Measurements from ENCODE around the gene ZNF3. TPM values are rescaled to one million over a fixed set of nuclear protein-coding genes. Genes with fewer than 3 reads are reported as not detected.

Gene ZNF3
- total RNA-seq, 1 donor from 2014 or later = 23.0 TPM

DNA sequence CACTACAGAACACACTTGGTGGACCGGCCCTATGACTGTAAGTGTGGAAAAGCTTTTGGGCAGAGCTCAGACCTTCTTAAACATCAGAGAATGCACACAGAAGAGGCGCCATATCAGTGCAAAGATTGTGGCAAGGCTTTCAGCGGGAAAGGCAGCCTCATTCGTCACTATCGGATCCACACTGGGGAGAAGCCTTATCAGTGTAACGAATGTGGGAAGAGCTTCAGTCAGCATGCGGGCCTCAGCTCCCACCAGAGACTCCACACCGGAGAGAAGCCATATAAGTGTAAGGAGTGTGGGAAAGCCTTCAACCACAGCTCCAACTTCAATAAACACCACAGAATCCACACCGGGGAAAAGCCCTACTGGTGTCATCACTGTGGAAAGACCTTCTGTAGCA is 17.4 kb downstream of the ZNF3 start:
- intact Hi-C loops (cut with DNase I) = no loop called here
- Histone ChIP-seq H3K4me3 (no peak overlapping the region), H3K27ac (no peak overlapping the region), H3K36me3 (peaks cover 65% of the 10 kb centered on the region), H3K4me1 (peaks cover 11% of the 10 kb centered on the region), H3K27me3 (ENCODE audit: low read depth) (no peaks in the 10 kb centered on the region), H3K9me3 (no peaks in the 10 kb centered on the region)
- ATAC-seq (no peak), DNase-seq (no peak)
- TF ChIP-seq, protein P1, sequence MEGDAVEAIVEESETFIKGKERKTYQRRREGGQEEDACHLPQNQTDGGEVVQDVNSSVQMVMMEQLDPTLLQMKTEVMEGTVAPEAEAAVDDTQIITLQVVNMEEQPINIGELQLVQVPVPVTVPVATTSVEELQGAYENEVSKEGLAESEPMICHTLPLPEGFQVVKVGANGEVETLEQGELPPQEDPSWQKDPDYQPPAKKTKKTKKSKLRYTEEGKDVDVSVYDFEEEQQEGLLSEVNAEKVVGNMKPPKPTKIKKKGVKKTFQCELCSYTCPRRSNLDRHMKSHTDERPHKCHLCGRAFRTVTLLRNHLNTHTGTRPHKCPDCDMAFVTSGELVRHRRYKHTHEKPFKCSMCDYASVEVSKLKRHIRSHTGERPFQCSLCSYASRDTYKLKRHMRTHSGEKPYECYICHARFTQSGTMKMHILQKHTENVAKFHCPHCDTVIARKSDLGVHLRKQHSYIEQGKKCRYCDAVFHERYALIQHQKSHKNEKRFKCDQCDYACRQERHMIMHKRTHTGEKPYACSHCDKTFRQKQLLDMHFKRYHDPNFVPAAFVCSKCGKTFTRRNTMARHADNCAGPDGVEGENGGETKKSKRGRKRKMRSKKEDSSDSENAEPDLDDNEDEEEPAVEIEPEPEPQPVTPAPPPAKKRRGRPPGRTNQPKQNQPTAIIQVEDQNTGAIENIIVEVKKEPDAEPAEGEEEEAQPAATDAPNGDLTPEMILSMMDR (IDR thresholded peaks at IDR 0.05) = no peak

DNA sequence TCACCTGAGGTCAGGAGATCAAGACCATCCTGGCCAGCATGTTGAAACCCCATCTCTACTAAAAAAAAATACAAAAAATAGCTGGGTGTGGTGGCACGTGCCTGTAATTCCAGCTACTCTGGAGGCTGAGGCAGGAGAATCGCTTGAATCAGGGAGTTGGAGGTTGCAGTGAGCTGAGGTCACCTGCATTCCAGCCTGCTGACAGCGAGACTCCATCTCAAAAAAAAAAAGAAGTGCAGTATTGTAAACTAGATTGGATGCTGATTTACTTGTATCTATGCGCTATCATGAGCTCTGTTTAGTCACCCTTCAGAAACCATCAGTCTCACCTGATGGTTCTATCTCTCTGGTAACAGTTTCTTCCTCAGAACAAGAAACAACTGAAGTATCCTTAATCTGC is 18.1 kb downstream of the ZNF3 start:
- Histone ChIP-seq H3K27me3 (ENCODE audit: low read depth) (no peaks in the 10 kb centered on the region), H3K4me1 (peaks cover 11% of the 10 kb centered on the region), H3K27ac (no peak overlapping the region), H3K9me3 (no peaks in the 10 kb centered on the region), H3K36me3 (peaks cover 67% of the 10 kb centered on the region), H3K4me3 (no peak overlapping the region)
- TF ChIP-seq, protein P1 (IDR thresholded peaks at IDR 0.05) = no peak
- ATAC-seq (no peak), DNase-seq (no peak)
- intact Hi-C loops (cut with DNase I) = no loop called here

DNA sequence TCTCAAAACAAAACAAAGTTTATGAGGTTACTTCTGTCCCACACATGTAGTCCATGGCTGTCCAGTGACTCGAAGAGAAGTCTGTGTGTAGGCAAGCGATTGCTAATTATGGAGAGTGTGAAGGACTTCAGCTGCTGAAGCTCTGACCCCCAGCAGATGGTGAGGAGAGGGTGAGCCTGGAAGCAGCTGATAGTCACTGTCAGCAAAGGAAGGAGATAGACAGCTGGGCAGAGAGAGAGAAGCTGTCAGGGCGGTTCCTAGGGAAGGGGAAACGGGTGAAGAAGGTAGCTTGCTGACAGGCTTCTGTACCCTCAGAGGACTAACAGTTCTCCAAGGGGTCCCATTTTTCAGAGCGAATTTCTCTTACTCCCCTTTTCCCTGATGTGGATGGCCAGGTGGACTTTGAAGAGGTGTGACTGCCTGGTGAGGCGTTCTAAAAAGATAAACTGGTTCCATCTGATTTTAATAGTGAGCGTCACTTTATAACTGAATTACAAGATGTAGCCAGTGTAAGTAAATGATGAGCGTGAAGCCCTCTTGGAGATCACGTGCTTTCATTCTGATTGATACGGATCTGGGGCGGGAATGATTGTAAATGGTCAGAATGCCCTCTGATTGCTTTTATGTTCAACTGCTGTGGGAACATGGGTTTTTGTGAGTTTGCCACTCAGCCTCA is 19.9 kb downstream of the ZNF3 start:
- Histone ChIP-seq H3K27ac (no peak overlapping the region), H3K27me3 (ENCODE audit: low read depth) (no peaks in the 10 kb centered on the region), H3K36me3 (peaks cover 80% of the 10 kb centered on the region), H3K4me1 (peaks cover 11% of the 10 kb centered on the region), H3K9me3 (no peaks in the 10 kb centered on the region), H3K4me3 (no peak overlapping the region)
- intact Hi-C loops (cut with DNase I) = no loop called here
- ATAC-seq (no peak), DNase-seq (no peak)
- TF ChIP-seq, protein P1 (IDR thresholded peaks at IDR 0.05) = no peak

DNA sequence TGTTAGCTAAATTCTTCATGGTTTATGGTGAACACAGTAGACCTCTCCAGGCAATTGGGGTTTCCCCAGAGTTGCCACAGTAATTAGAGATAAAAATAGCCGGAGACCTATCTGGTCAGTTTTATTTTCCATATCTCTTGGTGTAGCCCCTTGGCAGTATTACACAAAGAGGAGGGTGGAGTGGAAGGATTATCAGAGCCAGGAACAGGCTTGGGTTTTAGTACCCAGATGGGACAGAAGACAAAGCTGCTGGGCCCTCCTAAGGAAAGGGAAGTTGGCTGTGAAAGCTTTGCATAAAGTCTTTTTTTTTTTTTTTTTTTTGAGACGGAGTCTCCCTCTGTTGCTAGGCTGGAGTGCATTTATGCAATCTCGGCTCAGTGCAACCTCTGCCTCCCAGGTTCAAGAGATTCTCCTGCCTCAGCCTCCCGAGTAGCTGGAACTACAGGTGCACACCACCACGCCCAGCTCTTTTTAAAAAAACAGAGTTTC is 22.2 kb downstream of the ZNF3 start:
- ATAC-seq (no peak), DNase-seq (no peak)
- intact Hi-C loops (cut with DNase I) = no loop called here
- Histone ChIP-seq H3K27ac (no peak overlapping the region), H3K4me1 (no peaks in the 10 kb centered on the region), H3K9me3 (no peaks in the 10 kb centered on the region), H3K4me3 (no peak overlapping the region), H3K27me3 (ENCODE audit: low read depth) (no peaks in the 10 kb centered on the region), H3K36me3 (peaks cover 78% of the 10 kb centered on the region)
- TF ChIP-seq, protein P1 (IDR thresholded peaks at IDR 0.05) = no peak

DNA sequence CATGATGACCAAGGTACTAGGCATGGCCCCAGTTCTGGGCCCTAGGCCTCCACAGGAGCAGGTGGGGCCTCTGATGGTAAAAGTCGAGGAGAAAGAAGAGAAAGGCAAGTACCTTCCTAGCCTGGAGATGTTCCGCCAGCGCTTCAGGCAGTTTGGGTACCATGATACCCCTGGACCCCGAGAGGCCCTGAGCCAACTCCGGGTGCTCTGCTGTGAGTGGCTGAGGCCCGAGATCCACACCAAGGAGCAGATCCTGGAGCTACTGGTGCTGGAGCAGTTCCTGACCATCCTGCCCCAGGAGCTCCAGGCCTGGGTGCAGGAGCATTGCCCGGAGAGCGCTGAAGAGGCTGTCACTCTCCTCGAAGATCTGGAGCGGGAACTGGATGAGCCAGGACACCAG is 24.5 kb downstream of the ZNF3 start:
- Histone ChIP-seq H3K9me3 (no peaks in the 10 kb centered on the region), H3K4me1 (no peaks in the 10 kb centered on the region), H3K27ac (no peak overlapping the region), H3K36me3 (peaks cover 61% of the 10 kb centered on the region), H3K4me3 (no peak overlapping the region), H3K27me3 (ENCODE audit: low read depth) (no peaks in the 10 kb centered on the region)
- DNase-seq (no peak), ATAC-seq (no peak)
- intact Hi-C loops (cut with DNase I) = no loop called here
- TF ChIP-seq, protein P1 (IDR thresholded peaks at IDR 0.05) = no peak

Data from lower lobe of right lung (tissue), 2 donors.